Suprapubic skin (tissue), 4 donors: Measurements from ENCODE around the gene VEGFA. TPM values are rescaled to one million over a fixed set of nuclear protein-coding genes. Genes with fewer than 3 reads are reported as not detected.

Experiments used
- DNase-seq, 2 donors: peaks; one replicate each; pipeline ENCODE4 v3.0.0-alpha.2; 2019; ENCODE audit warnings: low spot score in 2 of 2
- H3K27ac ChIP-seq: fragments of 200-600 bp; sonication (generic); one replicate; pipeline ENCODE4 v1.5.1; 2019
- H3K27me3 ChIP-seq: fragments of 200-600 bp; sonication (generic); one replicate; pipeline ENCODE4 v1.5.1; 2019
- H3K36me3 ChIP-seq: fragments of 200-600 bp; sonication (generic); one replicate; pipeline ENCODE4 v1.5.1; 2019
- H3K4me1 ChIP-seq: fragments of 200-600 bp; sonication (generic); one replicate; pipeline ENCODE4 v1.5.1; 2019
- H3K4me3 ChIP-seq: fragments of 200-600 bp; sonication (generic); one replicate; pipeline ENCODE4 v1.5.1; 2019; ENCODE audit warnings: mild to moderate bottlenecking
- H3K9me3 ChIP-seq: fragments of 200-600 bp; sonication (generic); one replicate; pipeline ENCODE4 v1.5.1; 2019
- EP300 ChIP-seq: sonication (generic); formaldehyde crosslinking; IDR thresholded peaks from one replicate; pipeline ENCODE4 v1.6.1; 2017; ENCODE audit warnings: antibody characterized with exemption
- POLR2A ChIP-seq, 2 donors: fragments of 450-650 bp; IDR thresholded peaks; one replicate each; pipeline ENCODE4 v1.6.1; 2017; ENCODE audit warnings: antibody characterized with exemption in 2 of 2, mild to moderate bottlenecking in 2 of 2, moderate library complexity in 2 of 2
- POLR2AphosphoS5 ChIP-seq, 3 donors: sonication (generic); formaldehyde crosslinking; IDR thresholded peaks; one replicate each; pipeline ENCODE4 v1.6.1; 2017; ENCODE audit warnings: antibody characterized with exemption in 3 of 3
- WGBS: methylation state at CpG from one replicate; pipeline ENCODE4 v1.1.5; 2018; 5-methylcytosine and 5-hydroxymethylcytosine counted together
- total RNA-seq, 4 donors: library from RNA; depleted of rRNA; stranded (reverse); fragments of >200 nt; gene quantifications; one replicate each; pipeline ENCODE4 v1.1.0, GENCODE V29; 2016
- TF ChIP-seq, protein P1 (sequence below), 2 donors: fragments of 200-600 bp in 1 of 2; fragments of 450-650 bp in 1 of 2; sonication (generic) in 1 of 2; IDR thresholded peaks; one replicate each; pipeline ENCODE4 v1.5.1; 2016 to 2019; ENCODE audit warnings: antibody characterized with exemption in 2 of 2, mild to moderate bottlenecking in 1 of 2, moderate library complexity in 1 of 2

VEGFA gene
- total RNA-seq, 4 donors from 2014 or later = 25.4 to 147 (median 43.6) TPM

DNA sequence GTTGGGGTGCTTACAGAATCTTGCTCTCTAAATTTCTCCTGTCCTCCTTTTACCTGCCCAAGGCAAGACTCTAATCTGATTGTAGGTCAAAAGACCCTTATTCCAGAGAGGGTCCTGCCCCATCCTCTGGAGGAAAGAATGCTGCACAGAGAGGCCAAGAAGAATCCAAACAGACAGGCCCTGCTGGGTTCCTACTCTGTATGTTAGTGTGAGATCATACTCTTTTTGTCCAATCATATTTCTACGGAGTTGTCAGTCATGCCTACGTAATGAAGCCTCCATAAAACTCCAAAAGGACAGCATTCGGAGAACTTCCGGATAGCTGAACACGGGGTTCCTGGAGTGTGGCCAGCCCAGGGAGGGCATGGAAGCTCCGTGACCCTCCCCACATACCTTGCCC lies 50.5 kb downstream of the VEGFA start:
- H3K9me3 ChIP-seq = no peaks in the 10 kb centered on the region
- WGBS = 91% methylated on average over 6 of the region's 6 CpGs
- H3K27ac ChIP-seq = no peak overlapping the region
- H3K27me3 ChIP-seq = no peaks in the 10 kb centered on the region
- no peaks in the 10 kb centered on the region for H3K4me1 ChIP-seq
- H3K4me3 ChIP-seq = no peak overlapping the region
- no peaks in the 10 kb centered on the region for H3K36me3 ChIP-seq
- no peak for DNase-seq
- no peak for TF ChIP-seq EP300

GRCh38 chr6:43821101-43821886 lies 51.3 kb downstream of the VEGFA start:
- H3K27me3 ChIP-seq = no peaks in the 10 kb centered on the region
- WGBS = 76% methylated on average over 4 of the region's 4 CpGs
- H3K9me3 ChIP-seq = no peaks in the 10 kb centered on the region
- no peak for TF ChIP-seq POLR2AphosphoS5 (IDR thresholded peaks at IDR 0.05)
- no peak for TF ChIP-seq EP300
- TF ChIP-seq POLR2A (IDR thresholded peaks at IDR 0.05) = no peak
- TF ChIP-seq, protein P1, sequence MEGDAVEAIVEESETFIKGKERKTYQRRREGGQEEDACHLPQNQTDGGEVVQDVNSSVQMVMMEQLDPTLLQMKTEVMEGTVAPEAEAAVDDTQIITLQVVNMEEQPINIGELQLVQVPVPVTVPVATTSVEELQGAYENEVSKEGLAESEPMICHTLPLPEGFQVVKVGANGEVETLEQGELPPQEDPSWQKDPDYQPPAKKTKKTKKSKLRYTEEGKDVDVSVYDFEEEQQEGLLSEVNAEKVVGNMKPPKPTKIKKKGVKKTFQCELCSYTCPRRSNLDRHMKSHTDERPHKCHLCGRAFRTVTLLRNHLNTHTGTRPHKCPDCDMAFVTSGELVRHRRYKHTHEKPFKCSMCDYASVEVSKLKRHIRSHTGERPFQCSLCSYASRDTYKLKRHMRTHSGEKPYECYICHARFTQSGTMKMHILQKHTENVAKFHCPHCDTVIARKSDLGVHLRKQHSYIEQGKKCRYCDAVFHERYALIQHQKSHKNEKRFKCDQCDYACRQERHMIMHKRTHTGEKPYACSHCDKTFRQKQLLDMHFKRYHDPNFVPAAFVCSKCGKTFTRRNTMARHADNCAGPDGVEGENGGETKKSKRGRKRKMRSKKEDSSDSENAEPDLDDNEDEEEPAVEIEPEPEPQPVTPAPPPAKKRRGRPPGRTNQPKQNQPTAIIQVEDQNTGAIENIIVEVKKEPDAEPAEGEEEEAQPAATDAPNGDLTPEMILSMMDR (IDR thresholded peaks at IDR 0.05) = no peak
- H3K4me1 ChIP-seq = no peaks in the 10 kb centered on the region
- no peaks in the 10 kb centered on the region for H3K36me3 ChIP-seq
- H3K4me3 ChIP-seq = no peak overlapping the region
- no peak overlapping the region for H3K27ac ChIP-seq
- DNase-seq = no peak

DNA sequence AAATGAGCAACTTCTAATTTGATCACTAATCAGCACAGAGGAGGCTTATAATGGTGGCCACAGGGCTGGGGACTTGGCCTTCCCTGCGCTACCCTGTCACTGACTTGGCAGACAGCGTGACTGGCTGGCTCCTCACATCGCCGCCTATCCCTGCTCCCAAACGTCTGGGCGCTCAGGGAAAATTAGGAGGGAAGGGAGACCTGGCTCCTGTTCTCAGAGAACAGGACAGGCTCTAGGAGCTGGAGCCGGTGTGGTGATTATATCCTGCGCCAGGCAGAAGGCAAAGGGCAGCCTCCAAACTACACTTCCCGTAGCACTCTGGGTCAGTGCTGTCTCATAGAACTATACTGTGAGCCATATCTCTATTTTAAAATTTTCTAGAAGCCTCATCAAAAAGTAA lies 53.4 kb downstream of the VEGFA start:
- H3K4me3 ChIP-seq = no peak overlapping the region
- WGBS = 90% methylated on average over 9 of the region's 9 CpGs
- DNase-seq = no peak
- H3K4me1 ChIP-seq = no peaks in the 10 kb centered on the region
- H3K36me3 ChIP-seq = no peaks in the 10 kb centered on the region
- no peak for TF ChIP-seq POLR2A (IDR thresholded peaks at IDR 0.05)
- TF ChIP-seq EP300 = no peak
- no peak for TF ChIP-seq POLR2AphosphoS5 (IDR thresholded peaks at IDR 0.05)
- TF ChIP-seq, protein P1 (IDR thresholded peaks at IDR 0.05) = no peak
- no peaks in the 10 kb centered on the region for H3K27me3 ChIP-seq
- no peak overlapping the region for H3K27ac ChIP-seq
- no peaks in the 10 kb centered on the region for H3K9me3 ChIP-seq

DNA sequence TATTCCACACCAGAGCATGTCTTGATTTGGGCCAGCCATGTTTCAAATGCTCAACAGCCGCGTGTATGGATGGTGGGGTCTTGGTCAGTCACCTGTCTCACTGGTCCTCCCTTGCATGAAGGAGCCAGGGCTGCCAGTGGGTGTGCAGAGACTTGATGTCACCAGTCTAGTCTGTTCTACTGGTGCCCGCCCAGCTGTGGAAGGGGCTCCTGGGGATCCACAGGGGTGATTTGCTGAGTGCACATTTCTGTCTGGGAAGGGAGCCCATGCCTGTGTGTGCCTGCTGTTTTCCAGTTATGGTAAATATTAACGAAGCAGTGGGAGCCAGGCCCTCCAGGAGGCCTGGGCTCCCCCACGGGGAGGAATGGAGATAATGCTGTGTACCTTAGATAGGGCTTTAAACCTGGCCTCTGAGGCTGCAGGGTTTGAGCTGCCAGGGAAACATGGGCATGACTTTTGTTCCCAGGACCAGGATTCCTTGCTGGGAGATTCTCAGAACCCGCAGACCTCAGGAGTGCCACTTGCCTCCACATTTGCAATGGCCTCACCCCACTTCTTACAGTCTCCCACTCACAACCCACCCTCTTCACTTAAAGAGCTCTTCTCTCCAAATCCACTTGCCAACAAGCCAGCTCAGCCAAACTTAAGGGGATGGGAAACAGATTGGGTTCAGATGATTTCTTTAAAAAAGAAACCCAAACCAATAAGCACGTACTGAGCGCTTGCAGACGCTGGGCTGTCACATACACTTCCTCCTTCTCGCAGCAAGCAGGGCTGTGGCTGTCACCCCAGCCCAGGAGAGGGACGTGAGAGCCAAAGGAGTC lies 54.1 kb downstream of the VEGFA start:
- no peak overlapping the region for H3K27ac ChIP-seq
- no peaks in the 10 kb centered on the region for H3K4me1 ChIP-seq
- no peak for DNase-seq
- no peaks in the 10 kb centered on the region for H3K9me3 ChIP-seq
- WGBS = 67% methylated on average over 9 of the region's 11 CpGs
- TF ChIP-seq POLR2AphosphoS5 (IDR thresholded peaks at IDR 0.05) (no peak), EP300 (no peak), POLR2A (IDR thresholded peaks at IDR 0.05) (no peak)
- TF ChIP-seq, protein P1 (IDR thresholded peaks at IDR 0.05) = no peak
- no peaks in the 10 kb centered on the region for H3K36me3 ChIP-seq
- H3K4me3 ChIP-seq = no peak overlapping the region
- H3K27me3 ChIP-seq = no peaks in the 10 kb centered on the region

DNA sequence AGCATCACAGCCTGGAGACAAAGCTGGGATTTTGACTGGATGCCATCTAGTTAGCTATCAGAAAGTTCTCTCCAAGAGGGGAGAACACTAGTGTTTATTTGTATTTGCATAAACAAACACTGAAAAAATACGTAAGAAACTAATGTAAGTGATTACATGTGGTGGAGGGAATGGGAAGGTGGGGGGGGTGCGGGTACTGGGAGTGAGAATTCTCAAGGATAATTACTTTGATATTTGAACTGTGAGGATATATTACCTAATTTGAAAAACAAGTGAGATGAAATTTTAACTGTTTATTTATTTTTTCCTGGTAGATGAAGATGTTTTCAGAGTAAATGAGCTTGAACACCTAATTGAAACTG lies 54.7 kb downstream of the VEGFA start:
- H3K27me3 ChIP-seq = no peaks in the 10 kb centered on the region
- no peak overlapping the region for H3K27ac ChIP-seq
- H3K36me3 ChIP-seq = no peaks in the 10 kb centered on the region
- DNase-seq = no peak
- H3K4me1 ChIP-seq = no peaks in the 10 kb centered on the region
- H3K4me3 ChIP-seq = no peak overlapping the region
- 56% methylated on average over 2 of the region's 2 CpGs for WGBS
- no peak for TF ChIP-seq POLR2A (IDR thresholded peaks at IDR 0.05)
- TF ChIP-seq POLR2AphosphoS5 (IDR thresholded peaks at IDR 0.05) = no peak
- TF ChIP-seq, protein P1 (IDR thresholded peaks at IDR 0.05) = no peak
- TF ChIP-seq EP300 = no peak
- no peaks in the 10 kb centered on the region for H3K9me3 ChIP-seq
